ENCODE results near the gene PIR.

The PIR gene

GRCh38 chrX:15344106-15344505 lies 149.0 kb downstream of the PIR start:
- no peak for DNase-seq (ENCODE audit: low read depth)
- TF ChIP-seq CTCF (conservative IDR thresholded peaks at IDR 0.05; ENCODE audit: low read depth, low read length) = no peak
- H3K4me3 ChIP-seq (ENCODE audit: low read length) = no peak overlapping the region

- H3K4me3 ChIP-seq (ENCODE audit: low read length) = no peak overlapping the region
- DNase-seq (ENCODE audit: low read depth) = peak; percentile 50
- TF ChIP-seq CTCF (conservative IDR thresholded peaks at IDR 0.05; ENCODE audit: low read depth, low read length) = no peak
Measured at GRCh38 chrX:15343075-15343476, 150.1 kb downstream of the PIR start.

- H3K4me3 ChIP-seq (ENCODE audit: low read length) = no peak overlapping the region
- no peak for DNase-seq (ENCODE audit: low read depth)
- no peak for TF ChIP-seq CTCF (conservative IDR thresholded peaks at IDR 0.05; ENCODE audit: low read depth, low read length)
Measured at GRCh38 chrX:15340867-15341266, 152.3 kb downstream of the PIR start.

- H3K4me3 ChIP-seq (ENCODE audit: low read length) = peak overlapping the region; percentile 51
- no peak for TF ChIP-seq CTCF (conservative IDR thresholded peaks at IDR 0.05; ENCODE audit: low read depth, low read length)
- DNase-seq (ENCODE audit: low read depth) = peak; percentile 35
Measured at GRCh38 chrX:15336023-15336413, 157.1 kb downstream of the PIR start.

GRCh38 chrX:15335135-15336022 lies 157.8 kb downstream of the PIR start, which contains the start of gene PIGA:
PIGA (minus strand) TSS chrX:15335523; CDS start chrX:15331930, 3,593 bp downstream.
- peak; percentile 87 for DNase-seq (ENCODE audit: low read depth)
- no peak for TF ChIP-seq CTCF (conservative IDR thresholded peaks at IDR 0.05; ENCODE audit: low read depth, low read length)
- peak within 1 kb of the TSS; percentile 79 for H3K4me3 ChIP-seq (ENCODE audit: low read length)
